HG03159 (cell line): Measurements from ENCODE around the gene UNKL.

Source experiments
- ATAC-seq: cut with Tn5 transposase; IDR thresholded peaks from one replicate; pipeline ENCODE4 v1.9.1; 2021; ENCODE audit warnings: mild to moderate bottlenecking, moderate library complexity; ENCODE audit not compliant: unreplicated experiment

The UNKL gene

DNA sequence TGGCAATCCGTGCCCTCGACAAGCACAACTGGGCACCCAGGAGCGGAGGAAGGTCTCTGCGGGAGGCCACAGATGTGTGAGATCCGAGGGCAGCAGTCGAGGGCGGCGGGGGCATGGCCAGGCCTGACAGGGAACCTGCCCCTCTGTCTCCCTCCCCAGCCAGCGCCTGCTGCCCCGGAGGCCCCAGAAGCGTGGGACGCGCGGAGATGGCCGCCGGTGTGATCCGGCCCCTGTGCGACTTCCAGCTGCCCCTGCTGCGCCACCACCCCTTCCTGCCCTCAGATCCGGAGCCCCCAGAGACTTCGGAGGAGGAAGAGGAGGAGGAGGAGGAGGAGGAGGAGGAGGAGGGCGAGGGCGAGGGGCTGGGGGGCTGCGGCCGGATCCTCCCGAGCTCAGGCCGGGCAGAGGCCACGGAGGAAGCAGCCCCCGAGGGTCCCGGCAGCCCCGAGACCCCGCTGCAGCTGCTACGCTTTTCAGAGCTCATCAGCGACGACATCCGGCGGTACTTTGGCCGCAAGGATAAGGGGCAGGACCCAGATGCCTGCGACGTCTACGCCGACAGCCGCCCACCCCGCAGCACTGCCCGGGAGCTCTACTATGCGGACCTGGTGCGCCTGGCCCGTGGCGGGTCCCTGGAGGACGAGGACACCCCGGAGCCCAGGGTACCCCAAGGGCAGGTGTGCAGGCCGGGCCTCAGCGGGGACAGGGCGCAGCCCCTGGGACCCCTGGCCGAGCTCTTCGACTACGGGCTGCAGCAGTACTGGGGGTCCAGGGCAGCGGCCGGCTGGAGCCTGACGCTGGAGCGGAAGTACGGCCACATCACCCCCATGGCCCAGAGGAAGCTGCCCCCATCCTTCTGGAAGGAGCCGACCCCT is 18.1 kb upstream of the UNKL start:
- no peak for ATAC-seq

- no peak for ATAC-seq
Observed at GRCh38 chr16:1431497-1432270, 17.2 kb upstream of the UNKL start.

GRCh38 chr16:1430759-1431496 is 16.4 kb upstream of the UNKL start, which contains the start of gene PERCC1:
PERCC1 (plus strand) TSS chr16:1431078; CDS start chr16:1432594, 1,516 bp downstream.
- ATAC-seq, result no peak

- ATAC-seq, result no peak
Observed at GRCh38 chr16:1430214-1430758, 15.8 kb upstream of the UNKL start.

GRCh38 chr16:1429631-1430030 is 15.1 kb upstream of the UNKL start:
- no peak for ATAC-seq

DNA sequence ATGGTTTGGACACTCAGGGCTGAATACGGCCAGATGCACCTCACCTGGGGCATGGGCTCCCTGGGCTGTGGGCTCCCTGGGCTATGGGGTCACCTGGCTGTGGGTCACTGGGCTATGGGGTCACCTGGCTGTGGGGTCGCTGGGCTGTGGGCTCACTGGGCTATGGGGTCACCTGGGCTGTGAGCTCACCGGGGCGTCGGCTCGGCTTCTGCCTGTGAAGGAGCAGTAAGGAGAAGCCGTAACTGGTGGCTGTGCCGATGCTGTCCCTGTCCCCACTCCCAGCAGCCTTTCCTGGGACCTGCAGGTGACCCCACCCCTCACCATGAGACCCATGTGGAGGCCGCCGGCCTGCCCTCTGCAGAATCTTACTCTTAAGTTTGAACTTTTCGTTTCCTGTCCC is 14.5 kb upstream of the UNKL start:
- ATAC-seq, result no peak

DNA sequence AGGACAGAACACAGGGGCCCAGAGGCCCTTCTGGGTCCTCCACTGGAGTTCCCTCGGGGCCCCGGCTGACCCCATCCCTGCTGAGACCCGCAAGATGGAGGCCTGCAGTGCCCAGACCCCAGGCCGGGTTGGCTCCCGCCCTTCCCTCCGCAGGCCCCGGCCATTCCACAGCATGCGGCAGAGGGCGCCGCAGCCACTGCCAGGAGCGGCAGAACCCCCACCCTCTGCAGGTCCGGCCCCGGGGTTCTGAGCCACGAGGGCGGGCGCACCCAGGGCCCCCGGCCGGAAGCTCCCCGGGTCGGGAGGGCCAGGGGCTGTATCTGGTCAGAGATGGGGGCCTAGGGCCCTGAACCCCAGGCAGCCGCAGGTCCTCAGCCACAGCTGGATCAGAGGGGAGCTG is 14.0 kb upstream of the UNKL start:
- no peak for ATAC-seq

DNA sequence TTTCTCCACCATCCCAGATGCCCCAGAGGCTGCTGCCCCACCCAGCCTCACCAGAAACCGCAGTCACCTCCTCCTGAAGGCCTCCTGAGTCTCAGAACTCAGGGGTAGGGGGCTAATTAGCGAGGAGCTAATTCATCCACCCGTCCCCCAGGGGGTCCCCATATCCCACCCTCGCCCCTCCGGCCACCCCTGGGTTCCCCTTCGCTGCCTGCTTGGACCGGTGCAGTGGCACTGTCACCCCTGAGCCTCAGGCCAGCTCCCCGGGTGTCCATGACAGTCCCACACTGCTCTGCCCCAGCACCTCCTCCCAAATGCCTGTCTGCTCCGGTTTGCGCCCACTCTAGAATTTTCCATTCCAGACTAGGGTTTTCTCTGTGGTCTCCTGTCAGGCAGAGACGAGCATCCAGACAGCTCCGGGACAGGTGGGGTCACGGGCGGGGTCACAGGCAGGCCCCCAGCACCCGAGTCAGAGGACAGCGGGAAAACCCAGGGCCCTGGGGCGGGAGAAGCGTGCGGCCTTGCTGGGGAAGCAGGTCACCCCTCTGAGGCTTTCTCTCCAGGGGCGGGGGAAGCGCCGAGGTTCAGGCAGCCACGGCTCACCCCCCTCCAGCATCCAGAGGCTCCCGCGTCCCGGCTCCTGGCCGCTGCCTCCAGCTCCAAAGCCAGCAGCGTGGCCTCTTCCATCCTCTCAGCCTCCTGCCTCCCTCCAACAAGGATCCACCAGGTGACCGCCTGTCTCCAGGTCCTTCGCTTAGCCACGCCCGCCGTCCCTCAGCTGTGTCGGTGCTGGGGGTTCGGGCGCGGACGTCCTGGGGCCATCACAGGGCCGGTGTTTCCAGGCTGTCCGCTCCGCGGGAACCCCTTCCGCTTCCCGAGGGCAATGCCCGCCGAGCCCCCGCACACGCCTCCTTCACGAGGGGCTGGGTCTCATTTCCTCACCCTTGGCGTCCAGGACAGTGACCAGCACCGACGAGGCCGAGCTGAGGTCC is 13.3 kb upstream of the UNKL start:
- ATAC-seq, result no peak

GRCh38 chr16:1426734-1427471 is 12.4 kb upstream of the UNKL start:
- ATAC-seq, result no peak

- ATAC-seq, result no peak
Observed at GRCh38 chr16:1425616-1426370, 11.3 kb upstream of the UNKL start.

DNA sequence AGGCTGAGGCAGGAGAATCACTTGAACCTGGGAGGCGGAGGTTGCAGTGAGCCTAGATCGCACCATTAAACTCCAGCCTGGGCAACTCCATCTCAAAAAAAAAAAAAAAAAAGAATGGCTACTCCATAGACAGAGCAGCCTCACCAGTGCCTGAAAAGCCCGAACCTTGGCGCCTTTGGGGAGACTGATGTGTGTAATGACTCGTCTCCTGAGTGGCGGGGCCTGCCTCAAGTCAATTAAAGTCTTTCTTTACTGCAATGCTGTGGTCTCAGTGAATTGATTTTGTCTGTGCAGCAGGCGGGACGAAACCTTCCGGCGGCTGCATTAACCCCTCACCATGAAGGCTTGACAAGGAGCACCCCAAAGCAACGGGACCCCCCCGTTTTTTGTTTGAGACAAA is 9.5 kb upstream of the UNKL start:
- no peak for ATAC-seq

GRCh38 chr16:1422076-1422475 is 7.6 kb upstream of the UNKL start:
- no peak for ATAC-seq

DNA sequence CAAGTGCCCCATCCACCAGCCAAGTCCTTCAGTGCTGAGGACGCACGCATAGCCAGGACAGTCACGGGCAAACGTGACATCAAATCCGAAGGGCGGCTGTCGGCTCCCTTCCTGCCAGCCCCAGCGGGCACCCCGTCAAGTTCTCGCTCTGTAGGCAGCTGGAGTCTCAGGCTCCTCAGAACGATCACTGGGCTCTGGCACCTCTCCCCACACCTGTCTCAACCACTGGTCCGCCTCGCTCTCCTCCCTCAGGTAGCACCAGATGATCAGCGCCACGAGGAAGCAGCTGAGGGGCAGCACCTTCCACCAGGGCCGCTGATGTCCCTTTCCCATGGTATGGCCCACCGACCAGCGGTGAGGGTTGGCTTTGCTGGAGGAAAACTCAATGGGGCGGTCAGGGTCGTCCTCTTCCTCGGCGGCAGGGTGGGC is 5.6 kb upstream of the UNKL start:
- peak; percentile 1 for ATAC-seq

GRCh38 chr16:1416521-1416941 is 2.0 kb upstream of the UNKL start:
- no peak for ATAC-seq

DNA sequence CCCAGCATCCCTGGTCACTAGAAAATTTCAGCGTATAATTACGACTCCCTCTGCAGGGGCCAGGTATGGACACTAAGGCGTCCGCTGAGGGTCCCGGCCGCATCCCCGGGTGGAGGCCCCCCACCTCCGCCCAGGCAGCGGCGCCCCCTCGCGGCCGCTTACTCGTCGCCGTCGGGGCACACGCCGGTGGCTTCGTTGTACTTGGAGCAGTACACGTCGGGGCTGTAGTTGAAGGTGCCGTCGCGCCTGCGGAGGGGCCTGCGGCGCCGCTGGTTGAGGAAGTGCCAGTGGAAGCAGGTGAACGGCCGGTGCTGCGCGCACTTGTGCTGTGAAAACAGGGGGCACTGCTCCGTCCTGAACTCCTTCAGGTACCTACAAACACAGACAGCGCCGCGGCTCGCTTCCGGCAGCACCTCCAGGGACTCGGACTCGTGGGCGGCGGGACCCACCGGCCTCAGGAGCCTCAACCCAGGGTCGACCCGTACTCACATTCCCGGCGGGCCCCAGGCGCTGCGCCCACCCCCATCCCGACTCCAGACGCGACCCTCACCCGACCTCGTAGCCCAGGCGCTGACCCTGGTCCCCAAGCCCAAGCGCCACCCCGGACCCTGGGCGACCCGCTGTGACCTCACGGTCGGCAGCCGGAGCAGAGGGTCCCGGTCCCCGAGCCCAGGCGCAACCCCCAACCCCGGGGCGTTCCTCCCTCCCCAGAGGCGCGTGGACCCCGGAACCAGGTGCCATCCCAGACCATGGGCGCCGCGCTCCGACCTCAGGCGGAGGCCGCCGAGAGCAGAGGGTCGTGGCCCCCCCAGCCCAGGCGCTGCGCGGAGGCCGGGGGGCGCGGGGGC is 596 bp downstream of the UNKL start:
- peak; percentile 41 for ATAC-seq

DNA sequence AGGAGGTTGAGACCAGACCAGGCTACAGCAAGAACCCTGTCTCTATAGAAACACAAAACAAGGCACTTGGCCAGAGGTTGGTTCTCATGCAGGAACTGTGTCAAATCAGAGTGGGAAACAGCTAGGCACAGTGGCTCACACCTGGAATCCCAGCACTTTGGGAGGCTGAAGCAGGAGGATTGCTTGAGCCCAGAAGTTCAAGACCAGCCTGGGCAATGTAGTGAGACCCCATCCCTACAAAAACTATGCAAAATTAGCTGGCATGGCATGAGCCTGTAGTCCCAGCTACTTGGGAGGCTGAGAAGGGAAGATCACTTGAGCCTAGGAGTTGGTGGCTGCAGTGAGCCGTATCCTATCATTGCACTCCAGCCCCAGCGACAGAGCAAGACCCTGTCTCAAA is 1.7 kb downstream of the UNKL start:
- ATAC-seq, result no peak

DNA sequence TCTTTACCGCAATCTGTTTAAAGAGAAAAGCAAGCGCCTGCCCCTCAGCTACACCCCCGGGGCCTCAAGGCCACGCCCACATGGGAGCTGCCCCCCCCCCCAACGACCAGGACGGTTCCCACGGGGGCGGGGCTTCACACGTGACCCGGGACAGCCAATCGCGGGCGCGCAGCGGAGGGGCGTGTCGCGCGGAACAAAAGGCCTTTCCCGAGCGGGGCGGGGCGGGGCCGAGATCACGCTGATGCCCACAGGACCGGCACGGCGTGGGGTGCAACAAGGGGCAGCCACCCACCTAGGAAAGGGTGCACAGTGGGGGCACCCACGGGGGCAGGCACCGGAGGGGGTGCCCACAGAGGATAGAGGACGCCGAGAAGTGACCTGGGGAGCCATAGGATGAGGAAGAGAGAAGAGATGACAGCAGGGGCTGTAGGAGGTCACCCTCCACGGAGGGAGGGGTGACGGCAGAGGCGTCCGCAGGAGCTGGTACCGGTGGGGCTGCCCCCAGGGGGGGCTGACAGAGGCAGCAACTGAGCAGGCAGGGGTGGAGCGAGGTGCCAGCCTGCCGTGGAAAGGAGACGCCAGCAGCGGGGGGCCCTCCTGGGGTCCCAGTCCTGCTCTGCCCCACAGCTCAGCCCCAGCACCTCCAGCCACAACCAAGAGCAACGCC is 6.2 kb downstream of the UNKL start:
- ATAC-seq, result peak; percentile 72
